ENCODE measurements around the gene FYN.

DNA sequence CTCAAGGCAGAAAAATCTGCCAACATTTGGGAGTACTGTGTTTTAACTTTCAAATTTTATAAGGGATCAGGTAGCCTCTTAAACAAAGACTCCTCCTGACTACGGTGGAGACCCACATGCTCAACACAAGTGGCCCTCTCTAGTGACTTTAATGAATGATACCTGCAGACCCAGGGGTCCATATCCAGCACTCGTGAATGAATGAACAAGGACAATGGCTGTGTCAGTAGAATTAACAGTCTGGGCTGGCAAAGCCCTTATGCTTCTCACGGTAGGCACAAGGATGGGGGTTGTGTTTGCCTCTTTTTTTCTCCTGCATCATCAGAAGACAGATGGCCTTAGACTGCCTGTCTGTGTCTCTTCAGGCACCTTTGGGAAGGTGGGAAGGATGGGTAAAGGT lies 154.9 kb downstream of the FYN start:
- TF ChIP-seq, protein P1, sequence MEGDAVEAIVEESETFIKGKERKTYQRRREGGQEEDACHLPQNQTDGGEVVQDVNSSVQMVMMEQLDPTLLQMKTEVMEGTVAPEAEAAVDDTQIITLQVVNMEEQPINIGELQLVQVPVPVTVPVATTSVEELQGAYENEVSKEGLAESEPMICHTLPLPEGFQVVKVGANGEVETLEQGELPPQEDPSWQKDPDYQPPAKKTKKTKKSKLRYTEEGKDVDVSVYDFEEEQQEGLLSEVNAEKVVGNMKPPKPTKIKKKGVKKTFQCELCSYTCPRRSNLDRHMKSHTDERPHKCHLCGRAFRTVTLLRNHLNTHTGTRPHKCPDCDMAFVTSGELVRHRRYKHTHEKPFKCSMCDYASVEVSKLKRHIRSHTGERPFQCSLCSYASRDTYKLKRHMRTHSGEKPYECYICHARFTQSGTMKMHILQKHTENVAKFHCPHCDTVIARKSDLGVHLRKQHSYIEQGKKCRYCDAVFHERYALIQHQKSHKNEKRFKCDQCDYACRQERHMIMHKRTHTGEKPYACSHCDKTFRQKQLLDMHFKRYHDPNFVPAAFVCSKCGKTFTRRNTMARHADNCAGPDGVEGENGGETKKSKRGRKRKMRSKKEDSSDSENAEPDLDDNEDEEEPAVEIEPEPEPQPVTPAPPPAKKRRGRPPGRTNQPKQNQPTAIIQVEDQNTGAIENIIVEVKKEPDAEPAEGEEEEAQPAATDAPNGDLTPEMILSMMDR (IDR thresholded peaks at IDR 0.05): no peak
- TF ChIP-seq POLR2AphosphoS5 (IDR thresholded peaks at IDR 0.05) (no peak), POLR2A (IDR thresholded peaks at IDR 0.05) (no peak)

All from transverse colon (tissue), 4 donors.